ENCODE results near the gene GOLPH3. TPM values are rescaled to one million over a fixed set of nuclear protein-coding genes. Genes with fewer than 3 reads are reported as not detected.
A peak's percentile ranks its signal among the peaks of the same experiment; 100 is the strongest.

Gene GOLPH3
- total and polyA plus RNA-seq, 9 donors = 40.3 to 71.9 (median 55.5) TPM

DNA sequence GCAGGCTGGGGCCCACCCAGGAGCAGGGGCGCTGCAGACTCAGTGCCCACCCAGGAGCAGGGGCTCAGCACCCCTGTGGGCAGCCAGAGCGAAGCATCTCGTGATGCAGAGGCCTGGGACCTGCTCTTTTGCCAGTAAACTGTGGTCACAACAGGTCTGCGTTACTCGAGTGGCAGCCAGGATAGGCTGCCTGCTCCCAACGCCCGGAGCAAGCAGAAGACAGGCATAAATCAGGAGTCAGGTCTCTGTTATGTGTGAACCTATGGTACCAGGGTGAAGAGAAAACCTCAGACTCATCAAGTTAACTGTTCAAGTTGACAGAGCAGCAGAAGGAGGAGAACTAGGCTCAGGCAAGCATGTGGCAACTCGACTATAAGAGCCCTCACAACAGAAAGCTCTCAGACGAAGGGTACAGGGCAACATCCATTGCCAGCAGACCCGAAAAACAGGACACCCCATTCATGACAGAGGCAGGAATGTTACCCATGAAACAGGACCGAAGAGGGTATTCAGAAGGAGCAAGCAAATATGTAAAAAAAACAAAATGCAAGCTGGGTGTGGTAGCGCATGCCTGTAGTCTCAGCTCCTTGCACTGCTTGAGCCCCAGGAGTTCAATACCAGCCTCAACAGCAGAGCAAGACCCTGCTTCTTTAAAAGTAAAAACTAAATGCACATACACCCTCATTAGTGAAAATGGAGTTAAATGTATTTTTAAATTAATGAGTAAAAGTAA is 71.7 kb downstream of the GOLPH3 start:
- Histone ChIP-seq H3K4me3 (ENCODE audit: low read length) (no peak overlapping the region), H3K4me1 (ENCODE audit: control insufficient read depth, insufficient read depth, low read length) (peaks cover 10% of the 10 kb centered on the region), H3K9me3 (replicated peaks; ENCODE audit: control insufficient read depth, low read depth, low read length) (no peaks in the 10 kb centered on the region), H3K27ac (ENCODE audit: low read length) (no peak overlapping the region), H3K36me3 (ENCODE audit: control insufficient read depth, insufficient read depth, low read length) (peaks cover 63% of the 10 kb centered on the region), H3K27me3 (ENCODE audit: control insufficient read depth, insufficient read depth, low read length) (no peaks in the 10 kb centered on the region)
- no peak for DNase-seq
- 63% methylated on average over 8 of the region's 12 CpGs for WGBS (ENCODE audit: insufficient coverage)

DNA sequence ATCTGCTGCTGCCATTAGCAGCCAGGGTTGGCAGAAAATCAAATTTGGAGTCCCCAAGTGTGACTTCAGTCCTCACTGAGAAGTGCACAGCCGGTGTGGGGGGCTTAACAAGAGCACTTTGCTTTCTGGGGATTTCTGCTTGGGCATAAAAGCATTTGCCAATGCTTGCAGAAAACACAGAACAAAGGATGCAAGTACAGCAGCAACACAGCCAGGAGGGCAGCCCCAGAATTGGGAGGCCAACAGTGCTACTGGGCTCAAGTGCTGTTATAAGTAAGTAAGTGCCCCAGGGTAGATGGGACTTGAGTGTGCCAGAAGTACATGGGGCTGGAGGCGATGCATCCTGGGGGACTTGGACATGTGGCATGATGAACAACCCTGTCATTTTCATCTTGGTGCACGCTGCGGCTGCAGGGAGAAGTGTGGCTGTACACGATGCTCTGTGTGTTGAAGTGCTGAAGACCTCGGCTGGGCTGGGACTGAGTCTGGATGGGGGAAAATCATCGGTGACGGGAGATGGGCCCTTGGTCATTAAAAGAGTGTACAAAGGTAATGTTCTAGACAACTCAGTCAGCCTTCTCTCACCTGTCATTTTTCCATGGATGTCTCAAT is 73.3 kb downstream of the GOLPH3 start:
- no peaks in the 10 kb centered on the region for H3K9me3 ChIP-seq (replicated peaks; ENCODE audit: control insufficient read depth, low read depth, low read length)
- no peak overlapping the region for H3K4me3 ChIP-seq (ENCODE audit: low read length)
- no peak overlapping the region for H3K27ac ChIP-seq (ENCODE audit: low read length)
- 81% methylated on average over 5 of the region's 8 CpGs for WGBS (ENCODE audit: insufficient coverage)
- DNase-seq = no peak
- peaks cover 56% of the 10 kb centered on the region for H3K36me3 ChIP-seq (ENCODE audit: control insufficient read depth, insufficient read depth, low read length)
- no peaks in the 10 kb centered on the region for H3K27me3 ChIP-seq (ENCODE audit: control insufficient read depth, insufficient read depth, low read length)
- H3K4me1 ChIP-seq (ENCODE audit: control insufficient read depth, insufficient read depth, low read length) = peaks cover 10% of the 10 kb centered on the region

DNA sequence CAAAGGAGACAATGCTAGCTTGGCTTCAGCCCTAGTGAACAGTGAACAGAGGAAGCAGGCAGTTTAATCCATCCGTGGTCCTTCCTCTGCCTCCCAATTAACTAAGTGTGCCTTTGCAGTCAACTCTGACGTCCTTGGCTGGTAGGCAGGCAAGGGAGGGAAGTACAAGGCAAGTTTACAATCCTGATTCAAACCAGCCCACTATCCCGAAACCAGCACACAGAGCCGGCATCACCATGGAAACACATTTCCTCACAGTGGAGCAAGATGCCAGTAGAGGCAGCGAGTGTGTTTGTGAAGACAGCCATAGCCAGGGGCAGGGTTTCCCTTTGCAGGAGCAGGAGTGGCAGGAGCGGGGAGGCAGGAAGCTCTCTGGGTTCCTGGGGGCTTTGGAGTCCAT is 73.9 kb downstream of the GOLPH3 start:
- Histone ChIP-seq H3K27me3 (ENCODE audit: control insufficient read depth, insufficient read depth, low read length) (no peaks in the 10 kb centered on the region), H3K4me1 (ENCODE audit: control insufficient read depth, insufficient read depth, low read length) (peaks cover 13% of the 10 kb centered on the region), H3K36me3 (ENCODE audit: control insufficient read depth, insufficient read depth, low read length) (peaks cover 55% of the 10 kb centered on the region), H3K4me3 (ENCODE audit: low read length) (no peak overlapping the region), H3K27ac (ENCODE audit: low read length) (peak overlapping the region; percentile 74), H3K9me3 (replicated peaks; ENCODE audit: control insufficient read depth, low read depth, low read length) (no peaks in the 10 kb centered on the region)
- DNase-seq = peak; percentile 35
- 78% methylated on average over 2 of the region's 6 CpGs for WGBS (ENCODE audit: insufficient coverage)

DNA sequence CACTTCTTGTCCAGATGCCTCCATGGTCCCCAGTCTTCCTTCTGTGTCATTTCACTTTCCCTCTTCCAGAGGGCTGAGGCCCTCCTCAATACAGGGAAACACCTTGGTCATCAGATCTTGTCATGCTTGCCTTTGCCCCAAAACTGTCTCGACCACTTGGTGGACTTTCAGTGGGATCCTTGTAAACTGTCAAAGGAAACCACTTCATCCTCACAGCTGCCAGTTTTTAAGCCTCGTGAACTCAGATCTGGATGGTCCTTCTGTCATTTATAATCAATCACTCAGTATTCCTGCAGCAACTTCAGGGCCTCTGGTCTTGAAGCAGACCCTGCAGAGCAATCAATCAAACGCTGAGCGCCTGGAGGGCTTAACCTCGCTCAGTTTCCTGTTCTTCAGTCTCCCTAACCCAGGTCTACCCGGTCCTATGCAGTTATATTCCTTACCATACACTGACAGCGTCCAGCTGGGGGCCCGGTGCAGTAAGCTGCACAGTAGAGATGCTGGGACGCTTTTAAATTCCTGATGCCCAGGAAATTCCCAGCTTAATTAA is 74.6 kb downstream of the GOLPH3 start:
- Histone ChIP-seq H3K36me3 (ENCODE audit: control insufficient read depth, insufficient read depth, low read length) (peaks cover 54% of the 10 kb centered on the region), H3K9me3 (replicated peaks; ENCODE audit: control insufficient read depth, low read depth, low read length) (no peaks in the 10 kb centered on the region), H3K4me1 (ENCODE audit: control insufficient read depth, insufficient read depth, low read length) (peaks cover 15% of the 10 kb centered on the region), H3K4me3 (ENCODE audit: low read length) (no peak overlapping the region), H3K27ac (ENCODE audit: low read length) (peak overlapping the region; percentile 74), H3K27me3 (ENCODE audit: control insufficient read depth, insufficient read depth, low read length) (no peaks in the 10 kb centered on the region)
- WGBS (ENCODE audit: insufficient coverage) = 52% methylated on average over 9 of the region's 9 CpGs
- no peak for DNase-seq

DNA sequence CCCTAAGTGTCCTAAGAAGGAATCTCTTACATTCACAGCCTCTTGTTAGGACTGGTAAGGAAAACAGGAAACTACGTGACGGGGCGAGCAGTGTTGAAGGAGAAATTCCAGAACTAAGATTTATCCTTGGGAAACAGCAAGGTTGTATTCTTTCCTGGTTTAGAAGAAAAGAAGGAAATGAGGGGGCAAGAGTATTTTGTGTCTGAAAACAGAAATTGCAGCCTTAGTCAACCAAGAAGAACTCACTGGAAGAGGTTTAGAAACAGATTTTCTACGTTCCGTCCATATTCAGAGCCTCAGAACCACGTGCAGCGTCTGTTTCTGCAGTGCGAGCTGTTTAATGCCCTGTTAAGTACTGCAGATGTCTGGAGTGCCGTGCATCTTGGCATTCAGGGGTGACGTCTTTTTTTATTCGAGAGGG is 75.2 kb downstream of the GOLPH3 start:
- Histone ChIP-seq H3K27ac (ENCODE audit: low read length) (peak overlapping the region; percentile 74), H3K4me3 (ENCODE audit: low read length) (no peak overlapping the region), H3K9me3 (replicated peaks; ENCODE audit: control insufficient read depth, low read depth, low read length) (no peaks in the 10 kb centered on the region), H3K4me1 (ENCODE audit: control insufficient read depth, insufficient read depth, low read length) (peaks cover 15% of the 10 kb centered on the region), H3K27me3 (ENCODE audit: control insufficient read depth, insufficient read depth, low read length) (no peaks in the 10 kb centered on the region), H3K36me3 (ENCODE audit: control insufficient read depth, insufficient read depth, low read length) (peaks cover 53% of the 10 kb centered on the region)
- no peak for DNase-seq
- 87% methylated on average over 7 of the region's 11 CpGs for WGBS (ENCODE audit: insufficient coverage)

DNA sequence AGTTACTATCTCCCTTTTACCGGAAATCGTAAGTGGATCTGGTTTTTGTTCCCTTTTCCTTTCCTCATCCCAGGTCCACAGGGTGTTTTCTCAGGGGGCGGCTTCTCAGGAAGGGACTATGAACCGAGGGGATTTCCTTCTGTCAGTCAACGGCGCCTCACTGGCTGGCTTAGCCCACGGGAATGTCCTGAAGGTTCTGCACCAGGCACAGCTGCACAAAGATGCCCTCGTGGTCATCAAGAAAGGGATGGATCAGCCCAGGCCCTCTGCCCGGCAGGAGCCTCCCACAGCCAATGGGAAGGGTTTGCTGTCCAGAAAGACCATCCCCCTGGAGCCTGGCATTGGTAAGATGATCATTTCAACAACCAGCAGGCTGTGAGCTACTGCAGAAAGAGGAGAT is 75.8 kb downstream of the GOLPH3 start:
- H3K4me3 ChIP-seq (ENCODE audit: low read length) = no peak overlapping the region
- DNase-seq = no peak
- H3K36me3 ChIP-seq (ENCODE audit: control insufficient read depth, insufficient read depth, low read length) = peaks cover 47% of the 10 kb centered on the region
- WGBS (ENCODE audit: insufficient coverage) = 51% methylated on average over 8 of the region's 9 CpGs
- H3K27me3 ChIP-seq (ENCODE audit: control insufficient read depth, insufficient read depth, low read length) = no peaks in the 10 kb centered on the region
- H3K4me1 ChIP-seq (ENCODE audit: control insufficient read depth, insufficient read depth, low read length) = peaks cover 15% of the 10 kb centered on the region
- no peaks in the 10 kb centered on the region for H3K9me3 ChIP-seq (replicated peaks; ENCODE audit: control insufficient read depth, low read depth, low read length)
- peak overlapping the region; percentile 74 for H3K27ac ChIP-seq (ENCODE audit: low read length)

DNA sequence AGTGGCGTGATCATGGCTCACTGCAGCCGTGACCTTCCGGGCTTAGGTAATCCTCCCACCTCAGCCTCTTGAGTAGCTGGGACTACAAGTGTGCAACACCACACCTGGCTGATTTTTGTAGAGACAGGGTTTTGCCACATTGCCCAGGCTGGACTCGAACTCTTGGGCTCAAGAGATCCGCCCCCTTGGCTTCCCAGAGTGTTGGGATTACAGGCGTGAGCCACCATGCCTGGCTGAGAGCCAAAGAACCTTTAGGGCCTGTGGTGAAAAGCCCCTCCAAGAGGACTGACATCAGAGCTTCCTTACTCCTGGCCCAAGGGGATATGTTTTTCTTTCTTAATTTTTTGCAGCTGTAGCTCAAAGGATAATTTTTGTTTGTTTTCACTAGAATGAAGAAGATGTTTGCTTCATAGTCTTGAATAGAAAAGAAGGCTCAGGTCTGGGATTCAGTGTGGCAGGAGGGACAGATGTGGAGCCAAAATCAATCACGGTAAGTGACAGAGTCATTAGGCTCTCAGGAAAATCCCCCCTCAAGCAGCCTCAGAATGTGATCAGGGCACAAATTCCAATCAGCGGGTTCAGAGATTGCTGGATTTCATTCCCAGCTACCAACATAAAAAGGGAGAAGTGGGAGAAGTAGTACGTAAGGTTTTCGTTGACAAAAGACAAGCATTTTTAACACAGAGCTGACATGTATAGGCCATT is 77.1 kb downstream of the GOLPH3 start:
- Histone ChIP-seq H3K4me1 (ENCODE audit: control insufficient read depth, insufficient read depth, low read length) (peaks cover 19% of the 10 kb centered on the region), H3K4me3 (ENCODE audit: low read length) (no peak overlapping the region), H3K36me3 (ENCODE audit: control insufficient read depth, insufficient read depth, low read length) (peaks cover 38% of the 10 kb centered on the region), H3K27ac (ENCODE audit: low read length) (no peak overlapping the region), H3K27me3 (ENCODE audit: control insufficient read depth, insufficient read depth, low read length) (no peaks in the 10 kb centered on the region), H3K9me3 (replicated peaks; ENCODE audit: control insufficient read depth, low read depth, low read length) (no peaks in the 10 kb centered on the region)
- DNase-seq = no peak
- WGBS (ENCODE audit: insufficient coverage) = 95% methylated on average over 3 of the region's 10 CpGs

DNA sequence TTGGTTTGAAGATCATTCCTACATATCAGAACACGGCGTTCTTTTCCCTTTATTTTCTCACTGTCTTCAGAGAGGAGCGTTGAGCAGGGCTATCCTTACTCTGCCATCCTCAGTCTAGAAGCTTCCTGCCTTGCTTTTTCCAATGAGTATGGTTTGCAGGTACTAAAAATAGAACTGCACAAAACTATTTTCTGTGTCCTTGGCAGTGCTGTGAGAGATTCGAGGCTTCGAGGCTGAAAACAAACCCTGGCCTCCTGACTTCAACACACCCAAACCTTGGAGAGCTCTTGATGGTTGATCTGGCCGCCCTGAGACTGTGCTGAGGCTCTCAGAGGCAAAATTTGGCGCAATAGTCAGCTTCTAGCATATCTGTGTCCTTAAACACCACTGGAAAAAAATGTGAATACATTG is 78.9 kb downstream of the GOLPH3 start:
- no peaks in the 10 kb centered on the region for H3K27me3 ChIP-seq (ENCODE audit: control insufficient read depth, insufficient read depth, low read length)
- no peaks in the 10 kb centered on the region for H3K9me3 ChIP-seq (replicated peaks; ENCODE audit: control insufficient read depth, low read depth, low read length)
- peaks cover 19% of the 10 kb centered on the region for H3K4me1 ChIP-seq (ENCODE audit: control insufficient read depth, insufficient read depth, low read length)
- peak; percentile 83 for DNase-seq
- no CpG with 5 or more reads among the region's 7 CpGs for WGBS (ENCODE audit: insufficient coverage)
- H3K36me3 ChIP-seq (ENCODE audit: control insufficient read depth, insufficient read depth, low read length) = peaks cover 31% of the 10 kb centered on the region
- H3K4me3 ChIP-seq (ENCODE audit: low read length) = no peak overlapping the region
- H3K27ac ChIP-seq (ENCODE audit: low read length) = peak overlapping the region; percentile 31

DNA sequence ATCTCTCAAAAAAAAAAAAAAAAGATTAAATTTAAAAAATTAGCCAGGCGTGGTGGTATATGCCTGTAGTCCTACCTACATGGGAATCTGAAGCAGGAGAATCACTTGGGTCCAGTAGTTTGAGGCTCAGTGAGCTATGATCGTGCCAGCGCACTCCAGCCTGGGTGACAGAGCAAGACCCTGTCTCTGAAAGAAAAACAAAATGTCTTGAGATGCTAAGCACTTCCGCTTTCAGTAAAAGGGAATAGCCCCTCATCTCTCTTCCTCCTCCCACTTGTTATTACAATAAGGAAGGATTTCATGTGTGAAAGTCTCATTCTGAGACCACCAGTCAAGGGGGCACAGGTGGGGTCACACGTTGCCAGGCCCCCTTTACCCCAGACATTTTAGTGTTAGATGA is 79.4 kb downstream of the GOLPH3 start:
- Histone ChIP-seq H3K27ac (ENCODE audit: low read length) (no peak overlapping the region), H3K9me3 (replicated peaks; ENCODE audit: control insufficient read depth, low read depth, low read length) (no peaks in the 10 kb centered on the region), H3K36me3 (ENCODE audit: control insufficient read depth, insufficient read depth, low read length) (peaks cover 27% of the 10 kb centered on the region), H3K27me3 (ENCODE audit: control insufficient read depth, insufficient read depth, low read length) (no peaks in the 10 kb centered on the region), H3K4me3 (ENCODE audit: low read length) (no peak overlapping the region), H3K4me1 (ENCODE audit: control insufficient read depth, insufficient read depth, low read length) (peaks cover 19% of the 10 kb centered on the region)
- DNase-seq = no peak
- 92% methylated on average over 2 of the region's 5 CpGs for WGBS (ENCODE audit: insufficient coverage)

All from muscle of leg (tissue), 11 donors.